HG03342 (cell line): ENCODE measurements around the gene LMO1.

ENCODE experiments used
- ATAC-seq: cut with Tn5 transposase; IDR thresholded peaks from one replicate; pipeline ENCODE4 v1.9.1; 2021; ENCODE audit warnings: mild to moderate bottlenecking, moderate library complexity; ENCODE audit not compliant: unreplicated experiment

LMO1 gene

GRCh38 chr11:8209208-8209807 lies 54.4 kb downstream of the LMO1 start:
- ATAC-seq, result no peak

DNA sequence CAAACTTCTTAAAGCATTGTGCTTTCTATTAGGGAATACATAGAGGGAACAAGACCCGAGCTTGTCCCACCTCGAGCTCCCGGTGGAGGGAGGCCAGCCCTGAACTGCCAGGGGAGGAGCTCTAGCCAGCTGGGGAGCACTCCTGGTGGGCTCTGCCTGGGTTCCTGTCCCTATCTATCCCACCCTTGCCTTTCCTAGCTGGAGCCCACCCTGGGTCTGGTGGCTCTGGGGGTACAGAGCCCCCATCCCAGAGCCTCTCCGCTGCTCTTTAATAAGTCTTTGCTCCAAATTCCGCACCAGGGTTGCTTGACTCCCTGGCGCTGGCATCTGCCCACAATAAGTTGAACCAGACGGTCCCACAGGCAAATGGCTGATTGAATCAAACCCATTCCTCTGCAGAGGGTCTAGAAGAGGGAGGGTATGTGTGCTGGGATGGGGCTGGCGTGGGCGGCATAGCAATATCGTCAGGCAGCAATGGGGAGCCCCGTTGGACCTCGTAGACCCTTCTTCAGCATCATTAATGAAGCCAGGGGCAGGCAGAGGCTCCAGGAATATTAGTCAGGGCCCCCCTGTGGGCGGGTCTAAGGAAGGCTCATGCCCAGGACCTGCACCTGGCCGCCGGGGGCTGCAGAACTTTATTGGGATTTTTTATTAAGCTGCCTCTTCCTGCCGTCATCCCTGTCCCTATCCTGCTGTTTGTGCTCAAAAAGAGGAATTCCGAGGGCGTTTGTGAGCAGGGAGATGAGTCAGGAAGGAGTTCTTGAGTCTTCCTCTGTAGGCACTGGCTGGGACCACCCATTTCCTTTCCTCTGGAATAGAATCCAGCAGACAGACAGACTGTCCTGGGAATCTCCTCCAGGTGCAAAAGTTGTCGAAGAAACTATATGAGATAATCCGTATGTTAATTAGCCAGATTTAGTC lies 56.3 kb downstream of the LMO1 start:
- no peak for ATAC-seq

DNA sequence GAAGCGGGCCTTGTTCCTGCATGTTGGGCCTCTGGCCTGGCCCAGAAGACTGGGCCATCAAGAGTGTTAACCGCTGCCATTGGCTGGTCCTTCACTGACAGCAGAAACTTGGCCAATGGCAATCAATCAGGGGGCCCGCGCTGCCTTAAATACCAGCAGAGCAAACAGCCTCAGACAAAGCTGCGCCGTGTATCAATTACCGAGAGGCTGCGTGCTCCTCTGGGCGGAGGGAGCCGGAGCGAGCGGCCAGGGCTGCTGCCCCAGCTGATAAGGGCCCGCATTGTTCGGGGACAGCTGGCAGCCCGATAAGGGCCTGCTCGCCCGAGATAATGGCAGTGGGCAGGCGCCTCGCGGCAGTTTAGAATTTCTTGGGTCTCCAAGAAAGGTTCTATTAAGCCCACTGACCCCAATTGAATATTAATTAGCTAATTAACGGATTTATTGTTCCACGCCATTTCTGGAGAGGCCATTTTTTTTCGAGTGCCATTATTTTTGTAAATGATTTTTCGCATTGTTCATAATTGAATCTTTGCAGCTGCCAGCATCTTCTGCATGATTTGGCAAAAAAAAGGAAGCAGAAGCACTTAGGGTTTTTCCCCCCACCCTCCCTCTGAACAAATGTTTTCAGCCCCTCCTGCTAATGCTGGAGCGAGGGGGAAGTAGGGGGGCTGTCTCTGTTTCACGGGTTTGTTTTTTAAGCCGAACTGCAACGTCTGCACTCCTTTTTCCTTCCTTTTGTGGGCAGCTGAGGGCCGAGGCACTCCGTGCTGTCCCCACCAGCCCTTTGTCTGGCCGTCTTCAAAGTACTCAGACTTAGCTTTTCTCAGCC lies 57.2 kb downstream of the LMO1 start:
- ATAC-seq, result no peak

DNA sequence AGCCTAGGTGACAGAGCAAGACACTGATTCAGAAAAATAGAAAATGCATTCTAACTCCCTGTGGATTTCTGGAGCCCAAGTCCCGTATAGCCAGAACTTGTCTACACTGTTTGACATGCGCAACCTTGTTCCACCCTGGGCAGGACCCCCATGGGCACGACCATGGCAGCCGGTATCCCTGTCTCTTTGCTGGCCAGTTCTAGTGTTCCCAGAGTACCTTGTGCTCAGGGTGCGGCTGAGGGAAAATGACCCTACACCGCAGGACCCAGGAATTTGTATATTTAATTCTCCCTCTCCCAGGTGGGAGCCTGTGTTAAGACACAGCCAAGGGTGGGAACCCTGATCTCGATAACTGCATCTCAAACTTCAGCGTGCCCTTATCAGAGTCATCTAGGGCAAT lies 58.1 kb downstream of the LMO1 start:
- ATAC-seq, result no peak

GRCh38 chr11:8204596-8204995 lies 59.1 kb downstream of the LMO1 start:
- ATAC-seq, result no peak

GRCh38 chr11:8204025-8204424 lies 59.7 kb downstream of the LMO1 start:
- no peak for ATAC-seq

GRCh38 chr11:8203414-8203715 lies 60.3 kb downstream of the LMO1 start:
- ATAC-seq, result no peak

- no peak for ATAC-seq
Measured at GRCh38 chr11:8202516-8203413, 60.9 kb downstream of the LMO1 start.

DNA sequence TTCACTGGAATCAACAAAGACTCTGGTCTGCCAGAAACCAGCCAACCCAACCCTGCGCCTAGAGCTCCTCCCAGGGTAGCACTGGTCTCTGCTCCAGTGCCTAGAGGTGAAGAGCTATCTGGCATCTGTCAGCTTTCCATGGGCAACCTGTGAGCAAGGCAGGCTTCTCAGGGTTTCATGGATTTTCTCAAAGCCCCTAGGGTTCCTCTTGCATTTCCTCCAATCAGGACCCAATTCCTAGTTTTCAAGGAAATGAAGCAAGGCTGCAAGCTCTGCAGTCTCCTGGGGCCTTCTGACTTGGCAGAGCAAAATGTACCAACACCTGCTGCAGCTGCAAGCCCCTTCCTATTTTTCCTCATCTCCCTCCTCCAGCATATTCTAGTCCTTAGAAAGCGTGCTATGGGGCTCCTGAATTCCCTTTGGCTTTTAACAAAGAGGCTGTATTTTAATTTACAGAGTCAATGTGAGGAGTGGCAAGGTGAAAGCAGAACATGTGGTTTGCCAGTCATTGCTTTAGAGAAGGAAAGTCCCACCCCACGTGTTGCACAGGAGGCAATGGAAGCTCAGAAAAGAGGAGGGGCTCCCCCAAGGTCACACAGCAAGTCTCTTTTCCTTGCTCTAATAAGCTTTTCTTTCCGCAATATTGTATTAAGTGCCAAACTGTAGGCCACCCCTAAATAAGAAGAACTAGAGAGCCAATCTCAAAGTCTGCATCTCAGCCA lies 61.9 kb downstream of the LMO1 start:
- peak; percentile 68 for ATAC-seq

- no peak for ATAC-seq
Measured at GRCh38 chr11:8199676-8200075, 64.0 kb downstream of the LMO1 start.

DNA sequence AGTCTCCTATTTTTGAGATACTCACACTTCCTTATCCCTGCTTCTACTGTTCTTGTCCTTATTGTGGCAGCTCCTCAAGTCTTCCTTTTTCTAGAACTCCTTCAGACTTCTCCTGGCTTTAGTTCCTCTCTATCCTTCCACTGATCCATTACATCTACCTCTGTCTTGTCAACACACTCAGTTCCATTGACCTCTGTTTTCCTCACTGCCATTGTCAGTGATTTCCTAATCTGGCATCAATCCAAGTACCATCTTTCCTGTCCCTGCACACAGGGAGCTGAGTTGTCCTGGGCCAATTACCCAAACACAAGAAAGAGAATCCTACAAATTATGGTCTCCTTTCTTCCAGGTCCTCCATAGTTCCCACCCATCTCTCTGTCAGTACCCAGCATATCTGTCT lies 66.9 kb downstream of the LMO1 start:
- no peak for ATAC-seq

DNA sequence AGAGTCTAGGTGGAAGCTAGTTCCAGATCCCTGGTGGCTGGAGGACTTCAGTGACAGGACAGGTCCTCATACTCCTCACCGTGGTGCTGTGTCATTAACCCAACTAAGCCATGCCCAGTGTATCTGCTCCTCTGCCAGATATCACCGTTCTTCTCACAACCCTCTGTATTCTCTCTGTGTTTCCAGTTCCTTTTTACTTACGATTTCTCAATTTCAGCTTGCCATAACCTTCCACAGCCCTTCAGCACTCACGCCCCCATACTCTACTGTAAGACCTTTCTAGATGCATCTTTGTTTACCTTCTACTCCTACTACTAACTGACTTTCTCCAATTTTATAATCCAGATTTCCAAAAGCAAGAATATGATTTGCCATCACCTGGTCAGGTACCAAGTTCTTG lies 68.7 kb downstream of the LMO1 start:
- no peak for ATAC-seq

- ATAC-seq, result no peak
Measured at GRCh38 chr11:8192896-8193209, 70.8 kb downstream of the LMO1 start.

- no peak for ATAC-seq
Measured at GRCh38 chr11:8192016-8192895, 71.4 kb downstream of the LMO1 start.

GRCh38 chr11:8190431-8190830 lies 73.2 kb downstream of the LMO1 start:
- no peak for ATAC-seq

GRCh38 chr11:8186429-8186828 lies 77.2 kb downstream of the LMO1 start:
- no peak for ATAC-seq

DNA sequence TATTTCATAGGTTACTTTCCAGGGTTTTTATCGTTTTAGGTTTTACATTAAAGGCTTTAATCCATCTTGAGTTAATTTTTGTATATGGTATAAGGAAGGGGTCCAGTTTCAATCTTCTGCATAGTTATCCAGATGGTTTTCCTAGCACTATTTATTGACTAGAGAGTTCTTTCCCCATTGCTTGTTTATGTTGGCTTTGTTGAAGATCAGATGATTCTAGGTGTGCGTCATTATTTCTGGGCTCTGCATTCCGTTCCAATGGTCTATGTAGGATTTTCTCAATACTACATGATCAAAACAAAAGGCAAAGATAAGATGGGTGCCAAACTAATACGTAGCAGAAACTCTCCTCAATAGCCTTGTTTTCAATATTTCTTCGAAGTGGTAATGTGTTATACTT lies 80.6 kb downstream of the LMO1 start:
- no peak for ATAC-seq

GRCh38 chr11:8180469-8180868 lies 83.2 kb downstream of the LMO1 start:
- ATAC-seq, result no peak

GRCh38 chr11:8178297-8178696 lies 85.4 kb downstream of the LMO1 start:
- ATAC-seq, result no peak
